ENCODE results near the gene RASGRF2.
"Not testable (repeated sequence)": the region's sequence is repeated elsewhere in the genome, so short reads cannot be mapped to it uniquely, and the experiment has no call there.

RASGRF2 gene

DNA sequence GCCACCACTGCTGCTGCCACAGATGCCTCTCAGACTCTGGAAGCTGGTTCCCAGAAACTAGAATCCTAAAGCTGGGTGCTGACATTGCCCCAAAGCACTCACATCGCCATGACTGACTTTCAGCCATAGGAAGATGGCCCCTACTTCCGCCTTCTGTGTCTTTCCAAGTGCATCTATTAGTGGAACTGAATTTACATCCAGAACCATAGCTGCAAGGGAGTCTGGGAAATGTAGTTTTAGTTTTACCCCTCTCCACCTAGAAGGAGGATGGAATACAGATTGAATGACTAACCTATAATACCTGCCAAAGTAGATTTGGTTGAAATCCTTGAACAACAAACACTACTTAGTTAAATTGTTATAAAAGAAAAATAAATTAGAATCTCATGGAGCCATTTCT, 118.8 kb downstream of the RASGRF2 start:
- no peak for DNase-seq

DNA sequence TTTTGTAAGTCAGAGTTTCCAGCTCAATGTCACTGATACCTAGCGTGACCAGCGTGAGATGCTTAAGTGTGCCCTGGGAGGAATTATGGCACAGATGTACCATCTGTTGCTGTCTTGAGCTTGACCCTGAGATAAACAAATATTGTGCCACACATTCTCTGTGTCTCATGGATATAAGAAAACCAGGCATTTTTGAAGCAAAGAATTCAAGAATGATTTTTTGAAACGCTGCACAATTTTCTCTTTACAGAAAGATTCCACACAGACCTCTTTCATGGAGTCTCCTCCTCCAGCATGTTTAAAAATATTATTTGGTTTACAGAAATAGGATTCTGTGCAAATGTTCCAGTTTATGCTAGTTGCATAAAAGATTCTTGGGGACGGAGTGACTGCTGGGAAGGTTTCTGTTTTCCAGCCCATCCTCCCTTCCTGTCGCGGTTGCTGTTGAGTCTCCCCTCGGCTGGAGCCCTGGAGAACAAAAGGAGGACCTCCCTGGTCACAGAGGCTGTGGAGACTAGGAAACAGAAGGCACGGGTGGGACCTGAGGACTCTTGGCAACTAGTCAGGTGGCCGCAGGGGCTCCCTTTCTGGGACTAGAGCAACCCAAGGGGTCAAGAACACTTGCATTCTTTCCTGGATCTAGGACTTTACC, 120.8 kb downstream of the RASGRF2 start:
- peak; percentile 50 for DNase-seq

DNA sequence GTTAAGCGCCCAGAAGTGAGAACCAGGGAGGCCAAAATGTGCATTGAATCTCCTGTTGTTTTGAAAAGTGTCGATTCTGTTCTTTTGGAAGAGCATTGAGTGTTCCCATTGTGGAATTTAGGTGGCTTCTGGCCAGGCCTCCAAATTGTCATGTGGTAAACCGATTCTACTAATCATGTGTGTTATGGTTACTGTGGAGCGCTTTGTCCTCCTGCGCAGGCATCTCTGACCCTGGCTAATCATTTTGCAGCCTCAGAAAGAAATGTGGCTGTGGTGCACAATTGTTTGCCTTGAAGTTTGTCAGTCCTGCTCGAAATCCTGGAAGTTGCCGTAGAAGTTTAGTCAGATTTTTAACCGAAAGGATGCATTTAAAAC, 121.3 kb downstream of the RASGRF2 start:
- DNase-seq, result no peak

DNA sequence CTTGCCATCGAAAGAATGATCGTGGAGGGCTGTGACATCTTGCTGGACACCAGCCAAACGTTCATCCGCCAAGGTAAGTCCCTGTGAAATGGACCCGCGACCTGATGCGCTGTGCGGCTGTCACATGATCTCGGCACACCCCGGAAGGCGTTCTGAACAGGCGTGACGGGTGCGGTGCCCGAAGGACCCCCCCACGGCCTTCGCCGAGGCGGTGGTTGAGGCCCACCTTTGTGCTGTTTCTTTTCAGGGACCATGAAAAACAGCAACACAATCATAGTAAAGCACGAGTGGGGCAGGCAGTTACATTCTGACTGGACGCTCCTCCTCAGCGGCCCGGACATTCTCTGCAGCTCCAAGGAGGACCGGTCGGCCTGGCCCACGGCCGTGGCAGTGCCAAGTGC, 126.7 kb downstream of the RASGRF2 start:
- DNase-seq, result no peak

DNA sequence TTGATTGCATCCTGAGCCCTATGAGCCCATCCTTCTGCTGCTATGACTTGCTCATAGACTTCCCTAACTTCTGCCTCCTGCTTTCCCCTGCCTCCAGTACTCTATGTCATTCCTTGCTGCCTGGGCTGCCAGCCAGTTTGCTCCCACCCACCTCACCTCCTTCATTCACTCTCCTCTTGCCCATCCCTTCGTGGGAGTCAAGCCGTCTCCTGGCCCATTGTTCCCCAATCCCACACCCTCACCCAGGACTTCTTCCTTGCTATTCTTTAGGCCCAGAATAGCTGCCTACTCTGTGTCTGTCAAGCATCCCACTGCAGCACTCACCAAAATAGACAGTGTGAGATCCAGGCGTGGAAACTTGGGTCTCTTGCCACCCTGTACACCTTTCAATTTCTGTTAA, 131.0 kb downstream of the RASGRF2 start:
- DNase-seq, result no peak

DNA sequence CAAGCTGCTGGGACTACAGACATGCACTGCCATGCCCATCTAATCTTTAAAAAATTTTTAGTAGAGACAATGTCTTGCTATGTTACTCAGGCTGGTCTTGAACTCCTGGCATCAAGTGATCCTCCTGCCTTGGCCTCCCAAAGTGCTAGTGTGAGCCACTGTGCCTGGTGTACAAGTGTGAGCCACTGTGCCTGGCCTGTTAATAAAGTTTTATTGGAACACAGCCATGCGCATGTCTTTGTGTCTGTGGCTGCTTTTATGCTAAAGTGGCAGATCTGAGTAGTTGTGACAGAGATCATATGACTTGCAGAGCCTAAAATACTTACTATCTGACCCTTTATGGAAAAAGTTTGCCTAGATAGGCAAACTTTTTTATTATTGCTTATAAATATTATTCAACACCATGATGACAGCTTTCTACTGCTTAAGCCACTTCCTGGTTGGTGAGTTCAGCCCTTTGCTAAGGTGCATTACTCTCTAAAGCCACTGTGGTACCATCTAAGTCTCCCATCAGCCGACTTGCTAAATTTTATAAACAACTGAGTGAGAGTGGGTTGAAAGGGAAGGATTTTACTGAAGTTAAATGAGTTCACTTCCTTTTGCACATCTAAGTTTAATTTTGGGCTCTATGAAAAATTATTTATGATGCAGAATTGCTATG, 133.5 kb downstream of the RASGRF2 start:
- no peak for DNase-seq

DNA sequence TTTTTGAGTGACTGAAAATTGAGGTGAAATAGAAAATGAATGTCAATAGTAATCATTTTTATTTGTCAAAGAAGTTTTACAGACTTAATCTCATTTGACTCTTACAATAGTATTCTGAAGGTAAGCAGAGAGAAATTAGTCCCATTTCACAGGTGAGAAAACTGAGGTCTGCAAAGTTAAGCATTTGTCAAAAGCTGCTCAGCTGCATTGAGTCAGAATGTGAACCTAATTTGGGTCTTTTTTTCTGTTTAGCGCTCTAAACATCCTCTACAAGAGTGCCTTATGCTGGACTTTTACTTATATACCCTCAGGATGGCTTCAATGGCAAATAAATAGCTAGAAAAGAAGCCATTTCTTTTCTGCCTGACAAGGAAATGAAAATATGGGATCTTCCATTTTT, 135.7 kb downstream of the RASGRF2 start:
- DNase-seq, result no peak

DNA sequence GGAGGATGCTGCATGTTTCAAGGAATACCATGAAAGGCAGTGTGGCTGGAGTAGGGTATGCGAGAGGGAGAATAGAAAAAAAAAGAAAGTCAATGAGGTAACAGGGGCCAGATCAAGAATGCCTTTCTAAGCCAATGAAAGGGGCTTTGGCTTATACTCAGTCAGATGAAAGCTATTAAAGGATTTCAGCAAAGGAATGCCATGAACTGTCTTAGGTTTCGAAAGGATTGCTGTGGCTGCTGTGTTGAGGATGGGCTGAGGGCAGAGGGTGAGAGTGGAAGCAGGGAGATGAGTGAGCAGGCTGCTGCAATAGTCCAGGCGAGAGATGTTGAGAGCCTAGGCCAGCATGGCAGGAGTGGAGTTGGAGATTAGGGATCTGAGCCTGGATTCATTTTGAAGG, 137.6 kb downstream of the RASGRF2 start:
- no peak for DNase-seq

DNA sequence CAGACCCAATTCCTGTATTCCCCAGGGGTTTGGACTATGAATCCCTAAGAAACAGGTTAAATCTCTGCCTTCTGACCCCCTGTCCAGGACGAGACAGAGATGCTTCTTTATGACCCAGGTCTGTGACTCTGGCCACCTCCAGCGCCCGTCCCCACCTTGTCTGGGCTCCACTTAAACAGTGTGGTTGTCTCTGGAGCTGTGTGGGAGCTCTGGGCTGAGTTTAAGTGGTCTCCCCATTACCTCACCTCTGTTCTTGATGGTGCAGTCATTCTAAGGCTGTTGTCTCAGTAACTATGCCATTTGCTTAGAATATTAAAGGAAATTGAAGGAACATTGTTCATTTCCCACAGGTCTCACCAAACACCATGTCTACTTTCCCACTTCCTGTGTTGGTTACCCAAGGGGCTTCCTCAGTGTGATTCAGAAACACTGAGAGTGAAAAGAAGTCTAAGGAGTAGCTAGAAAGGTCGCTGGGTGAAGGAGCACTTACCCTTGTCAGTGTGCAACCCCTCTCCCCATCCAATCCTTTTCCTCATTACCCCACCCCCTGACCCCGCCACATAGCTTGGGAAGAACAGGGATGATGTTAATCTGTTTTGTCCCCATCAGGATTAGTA, 145.2 kb downstream of the RASGRF2 start:
- no peak for DNase-seq

DNA sequence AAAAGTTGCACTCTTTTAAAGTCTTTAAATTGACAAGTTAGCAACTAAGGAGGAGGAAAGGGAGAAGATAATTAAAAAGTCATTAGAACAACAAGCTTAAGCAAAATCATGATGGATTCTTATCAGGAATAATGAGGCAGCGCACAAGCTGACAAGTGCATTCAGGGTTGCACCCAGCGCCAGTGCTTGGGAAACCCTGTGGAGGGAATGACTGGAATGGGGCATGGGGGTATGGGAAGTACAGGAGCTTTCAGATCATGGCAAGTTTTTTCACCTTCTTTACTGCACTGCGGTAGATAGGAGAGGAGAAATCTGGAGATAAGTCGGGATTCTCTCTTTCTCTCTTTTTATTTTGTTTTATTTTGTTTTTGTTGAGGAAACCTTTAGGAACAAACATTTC, 155.1 kb downstream of the RASGRF2 start:
- no peak for DNase-seq

DNA sequence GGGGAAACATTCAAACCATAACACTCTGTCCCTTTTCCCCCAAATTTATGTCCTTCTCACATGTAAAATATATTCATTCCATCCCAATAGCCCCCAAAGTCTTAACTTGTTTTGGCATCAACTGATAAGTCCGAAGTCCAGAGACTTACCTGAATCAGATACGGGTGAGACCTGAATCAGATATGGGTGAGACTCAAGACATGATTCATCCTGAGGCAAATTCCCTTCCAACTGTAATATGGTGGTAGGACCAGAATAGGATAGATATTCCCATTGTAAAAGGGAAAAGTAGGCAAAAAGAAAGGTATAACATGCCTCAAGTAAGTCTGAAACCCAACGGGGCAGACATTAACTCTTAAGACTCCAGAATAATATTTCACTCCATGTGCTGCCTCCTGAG, 157.4 kb downstream of the RASGRF2 start:
- DNase-seq, result no peak

DNA sequence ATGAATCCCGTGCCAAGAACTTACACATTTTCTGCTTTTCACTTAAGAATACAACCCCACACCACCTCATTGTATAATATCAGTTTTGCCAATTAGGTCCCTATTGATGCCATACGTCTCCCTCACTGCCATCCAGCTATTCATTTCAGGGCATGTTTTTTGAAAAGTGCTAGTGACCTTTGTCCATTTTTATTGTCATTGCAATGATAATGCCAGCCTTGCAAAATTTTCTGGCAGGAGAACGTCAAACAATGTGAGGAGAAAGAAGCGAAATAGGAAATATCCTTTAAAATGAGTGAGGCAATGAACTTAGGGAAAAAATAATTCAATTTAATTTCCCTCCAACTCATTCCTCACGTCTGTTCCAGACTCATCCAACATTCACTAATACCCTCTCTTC, 161.1 kb downstream of the RASGRF2 start:
- DNase-seq, result no peak

DNA sequence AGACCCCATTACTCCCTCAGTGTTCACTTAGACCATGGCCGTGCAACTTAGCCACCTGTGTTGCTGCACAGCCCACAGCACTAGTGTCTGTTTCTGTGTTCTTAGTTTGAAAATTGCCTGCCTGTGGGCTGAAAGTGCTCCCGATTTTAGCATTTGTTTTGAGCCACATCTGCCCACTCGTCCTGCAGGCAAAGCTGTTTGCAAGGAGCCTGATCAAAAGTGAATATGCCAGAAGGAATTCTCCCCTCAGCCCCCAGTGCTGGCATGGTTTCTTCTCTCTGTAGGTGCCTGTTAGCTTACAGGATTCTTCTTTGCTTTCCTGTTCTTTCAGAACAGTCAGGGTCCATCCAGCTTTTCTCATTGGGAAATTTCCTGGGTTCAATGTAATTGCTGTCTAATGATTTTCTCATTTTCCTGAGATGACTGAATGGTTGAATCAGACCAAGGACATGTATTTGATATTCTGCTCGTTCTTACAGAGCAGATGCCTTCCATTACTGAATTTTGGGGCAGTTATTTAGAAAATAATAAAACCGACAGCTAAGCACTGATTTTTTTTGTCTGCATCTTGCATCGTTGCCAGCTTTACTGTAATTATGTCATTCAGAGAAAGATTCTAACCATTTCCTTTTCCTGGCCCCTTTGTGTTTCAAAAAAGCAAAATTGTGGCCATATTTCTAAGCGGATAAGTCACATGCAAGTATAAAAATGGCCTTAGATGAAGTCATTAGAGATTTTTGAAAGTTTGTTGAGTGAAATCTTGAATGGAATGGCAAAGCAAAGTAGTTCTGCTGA, 161.9 kb downstream of the RASGRF2 start:
- DNase-seq, result no peak

DNA sequence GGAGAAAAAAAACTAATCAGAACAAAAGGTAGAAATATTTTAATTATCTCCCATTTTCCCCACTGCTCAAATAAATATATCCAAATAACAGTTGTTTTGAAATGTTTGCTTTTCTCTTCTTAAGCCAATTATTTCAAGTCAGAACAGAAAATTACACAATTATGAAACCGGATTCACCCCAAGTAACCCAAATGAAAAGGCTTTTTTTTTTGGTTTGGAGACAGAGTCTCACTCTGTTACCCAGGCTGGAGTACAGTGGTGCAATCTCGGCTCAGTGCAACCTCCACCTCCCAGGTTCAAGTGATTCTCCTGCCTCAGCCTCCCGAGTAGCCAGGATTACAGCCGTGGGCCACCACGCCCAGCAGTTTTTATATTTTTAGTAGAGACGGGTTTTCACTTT, 164.5 kb downstream of the RASGRF2 start:
- not testable (repeated sequence) for DNase-seq

DNA sequence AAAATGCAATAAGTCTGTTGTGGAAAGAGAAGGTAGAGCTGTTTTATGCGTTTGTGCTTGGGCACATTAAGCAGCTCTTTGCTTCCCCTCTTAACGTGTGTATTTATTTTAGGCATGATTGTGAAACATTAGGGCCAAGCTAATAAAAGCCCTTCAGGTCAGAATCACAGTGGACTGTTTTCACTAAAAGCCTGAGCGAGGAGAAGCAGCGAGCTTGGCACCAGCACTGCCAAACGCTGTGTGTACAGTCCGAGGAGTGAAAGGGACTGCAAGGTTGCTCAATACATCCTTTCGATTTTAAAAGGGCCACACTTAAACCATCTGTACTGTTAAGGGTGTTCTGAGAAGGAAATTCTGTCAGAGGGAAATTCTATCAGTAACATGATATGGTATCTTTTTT, 165.8 kb downstream of the RASGRF2 start:
- DNase-seq, result no peak

DNA sequence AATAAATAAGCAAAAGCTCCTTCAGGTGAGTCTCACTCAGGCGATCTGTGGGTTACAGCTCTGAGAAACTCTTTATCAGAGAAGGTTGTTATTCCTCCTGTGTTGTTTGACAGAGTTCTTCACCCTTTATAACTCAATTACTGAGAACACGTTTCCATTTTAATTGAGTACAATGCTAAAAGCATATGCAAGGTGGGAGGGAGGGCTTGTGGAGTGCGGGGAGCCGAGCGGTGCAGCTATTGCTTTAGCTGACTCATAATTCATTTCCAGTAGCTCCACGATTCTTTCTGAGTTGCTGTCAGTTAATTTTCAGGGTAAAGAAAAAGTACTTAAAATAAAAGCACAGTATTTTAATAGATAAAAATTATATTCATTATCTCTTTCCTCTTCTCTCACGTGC, 168.3 kb downstream of the RASGRF2 start:
- no peak for DNase-seq

DNA sequence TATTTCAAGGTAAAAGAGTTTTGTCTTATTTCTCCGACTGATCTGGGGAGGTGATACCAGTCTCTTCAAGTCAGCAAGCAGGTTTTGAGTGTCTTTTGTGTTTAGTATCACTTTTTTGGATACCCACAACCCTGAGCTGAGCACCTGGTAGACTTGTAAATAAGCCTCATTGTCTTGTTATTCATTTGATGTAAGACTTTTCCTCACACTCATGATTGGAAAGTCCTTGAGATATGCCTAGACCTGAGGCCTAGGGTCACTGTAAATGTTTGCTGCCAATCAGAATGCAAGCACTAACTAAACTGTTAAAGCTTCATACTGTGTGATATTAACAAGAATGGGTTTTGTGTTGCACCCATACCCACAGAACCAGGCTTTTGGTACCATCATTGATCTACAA, 172.2 kb downstream of the RASGRF2 start:
- no peak for DNase-seq

DNA sequence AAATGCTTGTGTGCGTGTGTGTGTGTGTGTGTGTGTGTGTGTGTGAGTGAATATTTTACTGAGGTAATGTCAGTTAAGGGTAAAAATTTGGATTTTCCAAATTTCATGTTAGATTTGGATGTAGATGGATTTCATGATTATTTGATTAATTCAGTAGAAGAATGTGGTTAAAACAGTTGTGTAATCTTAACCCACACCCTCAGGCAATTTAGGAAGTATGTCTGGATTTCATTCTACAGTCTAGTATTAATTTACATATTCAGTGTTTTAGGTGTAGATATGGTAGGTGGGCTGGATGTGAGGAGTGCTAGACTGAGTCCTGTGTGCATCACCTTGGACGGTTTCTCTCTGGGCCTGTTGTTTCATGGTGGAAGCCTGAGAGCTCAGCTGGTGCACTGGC, 173.9 kb downstream of the RASGRF2 start:
- no peak for DNase-seq

DNA sequence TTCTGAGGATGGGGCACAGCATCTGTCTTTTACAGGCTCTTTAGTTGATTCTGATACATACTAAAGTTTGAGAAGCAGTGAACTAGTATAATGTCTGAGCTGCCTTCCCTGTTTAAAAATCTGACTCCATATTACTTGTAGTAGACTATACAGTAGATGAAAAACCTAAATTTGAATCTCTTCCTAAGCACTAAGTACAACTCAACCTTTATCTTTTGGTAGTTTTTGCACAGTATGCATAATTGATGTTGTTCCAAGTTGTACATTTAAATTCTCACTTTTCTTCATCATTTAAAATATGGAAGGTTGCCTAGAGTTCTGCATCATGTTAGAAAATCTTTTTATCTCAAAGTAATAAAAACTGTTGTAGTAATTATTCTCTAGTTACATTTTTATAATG, 174.4 kb downstream of the RASGRF2 start:
- DNase-seq, result no peak

DNA sequence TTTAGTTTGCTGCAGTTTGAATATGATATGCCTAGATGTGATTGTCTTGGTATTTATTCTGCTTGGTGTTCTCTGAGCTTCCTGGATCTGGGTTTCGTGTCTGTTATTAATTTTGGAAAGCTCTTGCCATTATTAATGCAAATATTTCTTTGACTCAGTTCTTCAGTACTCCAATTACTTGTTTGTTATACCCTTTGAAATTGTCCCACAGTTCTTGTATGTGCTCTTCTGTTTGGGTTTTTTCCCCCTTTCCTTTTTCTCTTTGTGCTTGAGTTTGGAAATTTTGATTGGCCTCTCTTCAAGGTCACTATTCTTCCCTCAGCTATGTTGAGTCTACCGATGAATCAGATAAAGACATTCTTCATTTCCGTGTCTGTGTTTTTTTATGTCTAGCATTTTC, 176.4 kb downstream of the RASGRF2 start:
- DNase-seq, result no peak

DNA sequence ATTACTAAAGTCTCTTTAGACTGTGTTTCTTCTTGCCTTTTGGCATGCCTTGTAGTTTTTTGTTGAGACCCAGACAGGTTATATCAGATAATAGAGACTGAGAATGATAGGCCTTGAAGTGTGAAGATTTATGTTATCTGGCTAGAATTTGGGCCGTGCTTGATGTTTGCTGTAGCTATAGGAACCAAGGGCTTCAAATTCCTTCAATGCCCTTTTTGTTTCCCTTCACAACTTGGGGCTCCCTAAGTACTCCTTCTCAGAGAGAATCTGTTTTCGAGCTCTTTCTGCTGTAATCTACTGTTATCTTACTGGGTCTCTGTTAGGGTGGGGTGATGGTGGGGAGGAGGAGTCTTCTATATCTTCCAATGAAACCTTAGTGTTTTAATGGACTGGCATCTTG, 177.7 kb downstream of the RASGRF2 start:
- no peak for DNase-seq

DNA sequence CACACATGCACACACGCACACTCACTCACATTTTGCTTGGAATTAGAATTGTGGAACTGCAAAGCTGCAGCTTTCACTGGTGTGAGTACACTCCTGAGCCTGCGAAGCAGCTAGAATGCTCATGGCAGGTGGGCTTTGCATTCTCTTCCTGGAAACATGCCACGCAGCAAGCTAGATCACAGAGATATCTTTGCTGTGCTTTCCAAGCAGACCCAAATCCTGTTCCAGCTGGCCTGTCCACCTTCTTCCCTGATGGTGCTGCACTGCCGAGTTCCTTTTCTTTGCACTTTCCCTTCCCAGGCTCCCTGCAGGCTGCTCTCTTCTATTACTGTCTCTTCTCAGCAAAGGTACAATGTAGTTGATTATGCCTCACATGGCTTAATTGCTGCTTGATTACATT, 180.3 kb downstream of the RASGRF2 start:
- no peak for DNase-seq

DNA sequence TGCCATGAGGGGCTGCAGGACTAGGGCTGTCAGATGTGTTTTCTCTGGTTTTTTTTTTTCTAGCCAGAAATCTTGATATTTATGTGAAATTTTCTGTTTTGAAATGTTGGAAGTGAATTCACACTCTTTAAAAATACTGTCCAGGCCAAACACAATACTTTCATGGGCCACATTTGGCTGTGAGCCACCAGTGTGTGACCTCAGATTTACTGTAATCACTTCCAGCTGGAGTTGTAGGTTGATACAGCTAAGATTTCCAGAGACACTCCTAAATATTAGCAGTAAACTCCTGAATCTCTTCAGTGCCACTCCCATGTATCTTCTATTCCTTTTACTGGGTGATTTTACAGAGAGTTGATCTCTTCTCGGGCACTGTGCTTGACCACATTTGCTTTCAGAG, 180.8 kb downstream of the RASGRF2 start:
- no peak for DNase-seq

DNA sequence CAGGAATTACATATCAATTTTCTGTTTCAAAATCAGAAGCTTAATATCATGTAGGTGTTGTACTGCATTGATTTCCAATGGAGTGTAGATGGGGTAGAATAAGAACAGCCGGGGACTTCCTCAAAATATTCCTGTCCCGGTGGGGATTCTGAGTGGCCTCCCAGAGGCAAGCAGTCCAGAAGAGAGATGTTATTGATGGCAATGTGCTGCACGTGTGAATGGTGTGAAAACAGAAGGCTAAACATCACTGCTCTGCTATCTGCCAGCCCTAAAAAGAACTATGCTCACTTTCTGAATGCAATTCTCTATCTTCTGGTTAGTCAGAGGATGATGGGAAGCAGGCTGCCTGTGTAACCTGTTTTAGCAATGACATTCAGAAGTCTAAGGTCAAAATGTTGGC, 181.9 kb downstream of the RASGRF2 start:
- DNase-seq, result no peak

All from NCI-H524 treated with DMSO at 0.1 percent for 48 hours (cell line).